Neural crest cell (in vitro differentiated cells): ENCODE measurements around the gene NME3. TPM values are rescaled to one million over a fixed set of nuclear protein-coding genes. Genes with fewer than 3 reads are reported as not detected.

ENCODE experiments used
- DNase-seq: peaks from one replicate; pipeline ENCODE4 v3.0.0; 2021; ENCODE audit warnings: low read depth, mixed read lengths, low spot score
- H3K27ac Mint-ChIP-seq: one replicate; pipeline ENCODE4 v1.8.0; 2021; ENCODE audit warnings: mild to moderate bottlenecking, mixed read lengths; ENCODE audit not compliant: unreplicated experiment
- H3K27me3 Mint-ChIP-seq: 2 replicates; pipeline ENCODE4 v1.8.0; 2021; ENCODE audit warnings: low read depth, mild to moderate bottlenecking, mixed read lengths
- H3K36me3 Mint-ChIP-seq: 2 replicates; pipeline ENCODE4 v1.8.0; 2021; ENCODE audit warnings: low read depth, mild to moderate bottlenecking, mixed read lengths
- H3K4me1 Mint-ChIP-seq: 2 replicates; pipeline ENCODE4 v1.8.0; 2021; ENCODE audit warnings: mixed read lengths
- H3K4me3 Mint-ChIP-seq: one replicate; pipeline ENCODE4 v1.8.0; 2021; ENCODE audit warnings: mild to moderate bottlenecking, mixed read lengths
- H3K9me3 Mint-ChIP-seq: 2 replicates; pipeline ENCODE4 v1.8.0; 2021; ENCODE audit warnings: mixed read lengths
- total RNA-seq: library from RNA; stranded (reverse); gene quantifications from 2 replicates; pipeline ENCODE4 v1.2.1, GENCODE V29; 2021
- TF ChIP-seq, protein P1 (sequence below): fragments of 200-600 bp; sonication (generic); conservative IDR thresholded peaks from 2 replicates; pipeline ENCODE4 v1.5.0; 2021; ENCODE audit warnings: antibody characterized with exemption, mild to moderate bottlenecking

Gene NME3
- total RNA-seq, 1 donor from 2014 or later = 35.0 TPM

- Mint-ChIP-seq H3K4me3 (no peak overlapping the region), H3K4me1 (no peaks in the 10 kb centered on the region), H3K27ac (no peak overlapping the region), H3K27me3 (no peaks in the 10 kb centered on the region), H3K36me3 (no peaks in the 10 kb centered on the region), H3K9me3 (no peaks in the 10 kb centered on the region)
- no peak for DNase-seq
- TF ChIP-seq, protein P1, sequence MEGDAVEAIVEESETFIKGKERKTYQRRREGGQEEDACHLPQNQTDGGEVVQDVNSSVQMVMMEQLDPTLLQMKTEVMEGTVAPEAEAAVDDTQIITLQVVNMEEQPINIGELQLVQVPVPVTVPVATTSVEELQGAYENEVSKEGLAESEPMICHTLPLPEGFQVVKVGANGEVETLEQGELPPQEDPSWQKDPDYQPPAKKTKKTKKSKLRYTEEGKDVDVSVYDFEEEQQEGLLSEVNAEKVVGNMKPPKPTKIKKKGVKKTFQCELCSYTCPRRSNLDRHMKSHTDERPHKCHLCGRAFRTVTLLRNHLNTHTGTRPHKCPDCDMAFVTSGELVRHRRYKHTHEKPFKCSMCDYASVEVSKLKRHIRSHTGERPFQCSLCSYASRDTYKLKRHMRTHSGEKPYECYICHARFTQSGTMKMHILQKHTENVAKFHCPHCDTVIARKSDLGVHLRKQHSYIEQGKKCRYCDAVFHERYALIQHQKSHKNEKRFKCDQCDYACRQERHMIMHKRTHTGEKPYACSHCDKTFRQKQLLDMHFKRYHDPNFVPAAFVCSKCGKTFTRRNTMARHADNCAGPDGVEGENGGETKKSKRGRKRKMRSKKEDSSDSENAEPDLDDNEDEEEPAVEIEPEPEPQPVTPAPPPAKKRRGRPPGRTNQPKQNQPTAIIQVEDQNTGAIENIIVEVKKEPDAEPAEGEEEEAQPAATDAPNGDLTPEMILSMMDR = no peak
These were observed 25.2 kb downstream of the NME3 start for GRCh38 chr16:1745900-1746692.

DNA sequence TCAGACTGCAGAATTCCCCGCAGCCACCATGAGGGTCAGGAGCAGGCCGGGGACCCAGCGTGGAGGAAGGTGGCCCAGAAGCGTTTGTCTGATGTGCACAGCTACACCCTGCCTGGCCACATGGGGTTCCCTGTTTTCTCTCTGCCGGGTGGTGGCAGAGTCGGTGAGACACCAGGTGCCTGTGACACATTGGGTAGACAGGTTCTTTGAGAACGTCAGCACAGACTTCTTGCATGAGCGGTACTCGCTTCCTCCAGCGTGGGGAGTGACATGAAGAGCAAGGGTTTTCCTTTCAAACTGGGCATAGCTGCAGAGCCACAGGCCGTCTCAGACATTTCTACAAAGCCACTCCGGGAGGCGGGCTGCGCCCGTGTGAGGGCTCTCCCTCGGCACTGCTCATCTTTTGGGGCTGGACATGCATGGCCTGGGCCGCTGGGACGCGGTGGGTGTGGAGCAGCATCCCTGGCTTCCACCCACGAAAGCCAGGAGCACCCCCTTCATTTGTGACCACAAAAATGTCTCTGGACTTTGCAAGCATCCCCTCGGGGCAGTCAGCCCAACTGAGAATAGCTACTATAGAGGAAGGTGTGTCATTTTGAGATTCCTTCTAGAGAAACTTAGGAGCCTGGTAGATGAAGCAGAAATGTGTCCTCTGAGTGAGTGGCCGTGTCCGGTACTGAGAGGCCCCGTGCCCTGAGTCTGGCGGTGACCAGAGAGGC, 26.0 kb downstream of the NME3 start:
- TF ChIP-seq, protein P1 = no peak
- Mint-ChIP-seq H3K27ac (no peak overlapping the region), H3K4me1 (no peaks in the 10 kb centered on the region), H3K36me3 (no peaks in the 10 kb centered on the region), H3K9me3 (no peaks in the 10 kb centered on the region), H3K4me3 (no peak overlapping the region), H3K27me3 (no peaks in the 10 kb centered on the region)
- DNase-seq = no peak

DNA sequence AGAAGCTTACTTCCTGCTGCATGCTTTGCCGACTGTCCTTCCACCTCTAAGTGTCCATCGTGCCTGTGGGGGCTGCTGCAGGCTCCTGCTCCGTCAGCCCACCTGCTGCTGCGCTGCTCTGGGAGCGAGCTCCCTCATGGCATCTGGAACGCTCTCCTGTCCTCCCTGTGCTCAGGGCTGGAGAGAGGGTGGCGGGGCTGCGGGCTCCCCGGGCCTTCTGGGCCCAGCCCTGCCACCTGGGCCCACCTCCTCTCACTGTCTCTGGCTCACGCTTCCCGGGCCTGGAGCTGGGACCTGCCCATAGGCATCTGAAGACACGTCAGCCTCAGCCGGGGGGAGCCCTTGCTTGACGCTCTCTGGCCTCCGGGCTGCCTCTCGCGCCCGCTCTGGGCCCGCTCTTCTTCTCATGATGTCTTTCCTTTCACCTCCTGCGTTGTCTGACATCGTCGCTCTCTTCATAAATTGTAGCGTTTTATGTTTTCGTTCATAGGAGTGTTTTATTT, 27.0 kb downstream of the NME3 start:
- DNase-seq = no peak
- Mint-ChIP-seq H3K27ac (no peak overlapping the region), H3K4me3 (no peak overlapping the region), H3K9me3 (no peaks in the 10 kb centered on the region), H3K4me1 (no peaks in the 10 kb centered on the region), H3K27me3 (no peaks in the 10 kb centered on the region), H3K36me3 (no peaks in the 10 kb centered on the region)
- TF ChIP-seq, protein P1 = no peak

DNA sequence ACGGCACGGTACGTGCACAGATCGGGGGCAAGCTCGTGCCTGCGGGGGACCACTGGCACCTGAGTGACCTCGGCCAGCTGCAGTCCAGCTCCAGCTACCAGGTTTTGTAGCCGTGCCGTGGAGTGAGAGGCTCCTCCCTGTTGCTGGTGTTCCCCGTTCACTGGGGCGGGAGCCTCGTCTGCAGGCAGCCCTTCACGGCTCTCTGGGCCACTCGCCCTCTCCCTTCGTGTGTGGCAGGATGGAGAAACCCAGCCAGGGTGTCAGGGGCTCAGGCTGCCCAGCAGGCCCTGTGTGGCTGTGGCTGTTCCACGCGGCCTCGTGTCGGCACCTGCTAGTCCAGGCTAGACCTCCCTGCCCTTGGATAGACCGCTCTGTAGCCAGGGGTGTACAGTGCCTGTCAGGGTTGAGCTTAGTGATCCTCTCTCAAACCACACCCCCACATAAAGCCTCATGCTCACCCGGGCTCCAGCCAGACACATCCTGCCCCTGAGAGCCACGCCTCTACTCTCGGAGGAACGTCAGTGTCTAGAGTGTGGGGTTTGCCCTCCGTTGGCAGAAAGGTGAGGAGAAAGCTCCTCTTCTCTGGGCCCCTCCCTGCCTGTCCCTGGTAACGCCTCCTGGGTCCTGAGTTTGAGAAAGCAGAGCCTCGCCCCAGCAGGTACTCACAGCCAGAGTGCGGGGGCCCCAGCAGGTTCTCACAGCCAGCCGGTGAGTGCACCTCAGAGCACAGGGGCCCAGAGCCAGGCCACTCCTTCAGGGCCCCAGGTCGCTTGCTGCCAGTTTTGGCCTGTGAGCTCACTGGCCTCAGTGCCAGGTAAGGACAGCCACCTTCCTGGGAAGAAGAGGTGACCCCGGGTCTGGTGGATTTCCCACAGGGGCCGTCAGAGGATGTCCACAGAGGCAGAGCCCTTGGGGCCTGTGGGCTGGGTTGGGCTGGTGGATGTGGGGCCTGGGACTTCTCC, 27.7 kb downstream of the NME3 start:
- Mint-ChIP-seq H3K9me3 (no peaks in the 10 kb centered on the region), H3K27ac (no peak overlapping the region), H3K36me3 (no peaks in the 10 kb centered on the region), H3K27me3 (no peaks in the 10 kb centered on the region), H3K4me3 (no peak overlapping the region), H3K4me1 (no peaks in the 10 kb centered on the region)
- TF ChIP-seq, protein P1 = no peak
- no peak for DNase-seq

- H3K9me3 Mint-ChIP-seq = no peaks in the 10 kb centered on the region
- no peaks in the 10 kb centered on the region for H3K4me1 Mint-ChIP-seq
- H3K27me3 Mint-ChIP-seq = no peaks in the 10 kb centered on the region
- no peak overlapping the region for H3K4me3 Mint-ChIP-seq
- H3K36me3 Mint-ChIP-seq = no peaks in the 10 kb centered on the region
- no peak for DNase-seq
- H3K27ac Mint-ChIP-seq = no peak overlapping the region
- TF ChIP-seq, protein P1 = no peak
These were observed 29.7 kb downstream of the NME3 start for GRCh38 chr16:1741553-1742165.
